ENCODE data around the gene PPP1R9A. TPM values are rescaled to one million over a fixed set of nuclear protein-coding genes. Genes with fewer than 3 reads are reported as not detected.

The PPP1R9A gene
- total RNA-seq, 4 donors from 2014 or later: 22.4 to 27.5 (median 23.3) TPM

DNA sequence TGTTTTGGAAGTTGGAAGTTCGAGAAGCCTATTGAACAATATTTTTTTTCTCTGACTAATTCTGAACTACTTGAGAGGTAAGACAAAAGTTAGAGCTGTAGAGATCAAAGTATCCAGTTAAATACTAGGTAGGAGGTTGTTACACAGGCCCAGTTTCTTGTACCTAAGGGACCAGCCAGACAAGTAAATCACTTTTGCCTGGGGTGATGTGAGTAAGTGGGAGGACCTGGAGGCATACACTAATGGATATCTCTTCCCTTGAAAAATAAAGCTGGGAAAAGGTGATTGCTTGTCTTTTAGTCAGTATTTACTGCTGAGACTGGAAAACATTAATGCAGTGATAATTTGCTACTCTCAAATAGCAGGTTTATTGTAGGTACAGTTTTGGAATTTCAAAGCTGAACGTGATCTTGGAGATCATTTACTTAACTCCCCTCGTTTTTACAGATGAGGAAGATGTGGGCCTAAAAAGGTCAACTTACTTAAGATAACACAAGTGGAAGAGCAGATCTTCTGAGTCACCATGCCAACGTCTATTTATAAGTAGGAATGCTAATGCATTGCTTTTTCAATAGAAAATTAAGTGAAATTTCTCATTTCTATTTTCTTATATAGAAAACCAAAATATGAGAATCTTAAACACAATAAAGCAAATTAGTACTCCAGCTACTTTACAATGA, 181.3 kb downstream of the PPP1R9A start:
- no peaks in the 10 kb centered on the region for H3K27me3 ChIP-seq
- TF ChIP-seq EP300 (IDR thresholded peaks at IDR 0.05) (no peak), POLR2AphosphoS5 (IDR thresholded peaks at IDR 0.05) (no peak), POLR2A (IDR thresholded peaks at IDR 0.05; ENCODE audit: low read depth) (no peak)
- TF ChIP-seq, protein P1, sequence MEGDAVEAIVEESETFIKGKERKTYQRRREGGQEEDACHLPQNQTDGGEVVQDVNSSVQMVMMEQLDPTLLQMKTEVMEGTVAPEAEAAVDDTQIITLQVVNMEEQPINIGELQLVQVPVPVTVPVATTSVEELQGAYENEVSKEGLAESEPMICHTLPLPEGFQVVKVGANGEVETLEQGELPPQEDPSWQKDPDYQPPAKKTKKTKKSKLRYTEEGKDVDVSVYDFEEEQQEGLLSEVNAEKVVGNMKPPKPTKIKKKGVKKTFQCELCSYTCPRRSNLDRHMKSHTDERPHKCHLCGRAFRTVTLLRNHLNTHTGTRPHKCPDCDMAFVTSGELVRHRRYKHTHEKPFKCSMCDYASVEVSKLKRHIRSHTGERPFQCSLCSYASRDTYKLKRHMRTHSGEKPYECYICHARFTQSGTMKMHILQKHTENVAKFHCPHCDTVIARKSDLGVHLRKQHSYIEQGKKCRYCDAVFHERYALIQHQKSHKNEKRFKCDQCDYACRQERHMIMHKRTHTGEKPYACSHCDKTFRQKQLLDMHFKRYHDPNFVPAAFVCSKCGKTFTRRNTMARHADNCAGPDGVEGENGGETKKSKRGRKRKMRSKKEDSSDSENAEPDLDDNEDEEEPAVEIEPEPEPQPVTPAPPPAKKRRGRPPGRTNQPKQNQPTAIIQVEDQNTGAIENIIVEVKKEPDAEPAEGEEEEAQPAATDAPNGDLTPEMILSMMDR (IDR thresholded peaks at IDR 0.05): no peak
- no peaks in the 10 kb centered on the region for H3K9me3 ChIP-seq
- H3K36me3 ChIP-seq: no peaks in the 10 kb centered on the region
- H3K27ac ChIP-seq (replicated peaks in 1 of 4): no peak overlapping the region
- H3K4me3 ChIP-seq: no peak overlapping the region
- H3K4me1 ChIP-seq: peaks cover 4 to 15% (median 12%) of the 10 kb centered on the region in 4 donors
- DNase-seq (ENCODE audit: extremely low spot score): no peak
- 55% methylated on average over 4 of the region's 4 CpGs for WGBS
- intact Hi-C loops (cut with DNase I): no loop called here

DNA sequence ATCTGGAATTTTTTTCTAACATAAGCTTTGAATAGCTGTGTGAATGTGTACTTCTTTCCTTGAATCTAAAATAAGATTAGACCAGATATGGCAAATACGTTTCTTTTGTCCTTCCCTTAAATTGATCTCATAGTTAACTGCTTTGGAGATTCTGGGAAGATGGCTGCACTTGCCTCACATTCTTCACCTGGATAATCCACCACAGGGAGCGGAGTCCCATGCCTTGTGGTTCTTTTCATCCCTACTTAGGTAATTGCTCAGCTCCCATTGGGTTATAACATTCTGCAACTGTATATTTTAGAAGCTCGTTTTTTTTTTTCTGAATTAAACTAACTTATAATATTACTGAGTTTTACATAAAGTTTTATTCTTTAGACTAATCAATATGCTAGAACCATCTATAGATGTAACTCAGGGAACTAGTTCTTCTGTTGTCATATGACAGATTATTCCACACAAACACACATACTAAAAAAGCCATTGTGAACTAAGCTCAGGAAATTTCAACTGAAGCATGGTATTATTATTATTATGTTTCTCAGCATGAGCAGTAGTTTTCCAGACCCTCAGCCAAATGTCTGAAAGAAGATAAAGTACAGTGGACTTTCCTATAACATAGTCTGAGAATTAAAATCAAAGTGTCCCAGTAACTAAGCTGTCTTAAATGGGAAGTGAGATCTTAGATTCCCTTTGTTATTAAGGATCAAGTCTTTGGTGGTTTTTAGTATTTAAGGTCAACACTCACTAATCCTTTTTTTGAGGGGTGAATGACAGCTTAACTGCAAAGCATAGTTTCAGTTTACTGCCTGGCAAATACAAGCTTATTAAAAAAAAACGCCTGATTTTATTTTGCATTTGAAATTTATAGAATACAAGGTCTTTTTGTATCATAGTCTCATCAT, 182.3 kb downstream of the PPP1R9A start:
- TF ChIP-seq, protein P1 (IDR thresholded peaks at IDR 0.05): no peak
- no peak for TF ChIP-seq POLR2A (IDR thresholded peaks at IDR 0.05; ENCODE audit: low read depth)
- no peak for TF ChIP-seq POLR2AphosphoS5 (IDR thresholded peaks at IDR 0.05)
- no peak for TF ChIP-seq EP300 (IDR thresholded peaks at IDR 0.05)
- H3K9me3 ChIP-seq: no peaks in the 10 kb centered on the region
- DNase-seq (ENCODE audit: extremely low spot score): no peak
- intact Hi-C loops (cut with DNase I): loop anchor here (10.0 kb wide), 1 partner anchor 185 kb away; the partner anchor contains the start of gene PPP1R9A
- no peak overlapping the region for H3K4me3 ChIP-seq
- no peaks in the 10 kb centered on the region for H3K36me3 ChIP-seq
- no peak overlapping the region for H3K27ac ChIP-seq (replicated peaks in 1 of 4)
- WGBS: 77% methylated on average over 4 of the region's 4 CpGs
- H3K27me3 ChIP-seq: no peaks in the 10 kb centered on the region
- peaks cover 4 to 15% (median 12%) of the 10 kb centered on the region in 4 donors for H3K4me1 ChIP-seq

DNA sequence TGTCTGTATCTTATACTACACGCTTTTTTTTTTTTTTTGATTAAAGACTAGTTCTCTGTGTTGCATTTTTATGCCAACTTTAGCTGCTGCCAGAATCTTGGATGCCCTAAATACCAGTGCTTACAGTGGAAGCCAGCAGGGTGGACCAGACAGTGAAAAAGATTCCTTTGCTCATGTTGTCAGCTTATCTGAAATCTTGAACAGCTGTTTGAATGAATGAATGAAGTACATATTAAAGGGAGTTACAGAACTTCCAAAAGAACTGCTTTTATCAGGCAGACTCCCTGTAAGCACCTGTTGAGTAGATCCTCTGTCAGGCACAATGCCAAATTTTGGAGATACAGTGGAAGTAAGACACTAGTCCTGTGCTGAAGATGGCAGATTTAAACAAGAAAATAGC, 184.9 kb downstream of the PPP1R9A start:
- Histone ChIP-seq H3K27ac (replicated peaks in 1 of 4) (no peak overlapping the region), H3K4me1 (peaks cover 4 to 15% (median 12%) of the 10 kb centered on the region in 4 donors), H3K27me3 (no peaks in the 10 kb centered on the region), H3K9me3 (no peaks in the 10 kb centered on the region), H3K36me3 (no peaks in the 10 kb centered on the region), H3K4me3 (no peak overlapping the region)
- WGBS: 42% methylated on average over 1 of the region's 1 CpG
- TF ChIP-seq, protein P1 (IDR thresholded peaks at IDR 0.05): no peak
- intact Hi-C loops (cut with DNase I): loop anchor here (10.0 kb wide), 1 partner anchor 188 kb away; the partner anchor contains the start of gene PPP1R9A
- DNase-seq (ENCODE audit: extremely low spot score): no peak

DNA sequence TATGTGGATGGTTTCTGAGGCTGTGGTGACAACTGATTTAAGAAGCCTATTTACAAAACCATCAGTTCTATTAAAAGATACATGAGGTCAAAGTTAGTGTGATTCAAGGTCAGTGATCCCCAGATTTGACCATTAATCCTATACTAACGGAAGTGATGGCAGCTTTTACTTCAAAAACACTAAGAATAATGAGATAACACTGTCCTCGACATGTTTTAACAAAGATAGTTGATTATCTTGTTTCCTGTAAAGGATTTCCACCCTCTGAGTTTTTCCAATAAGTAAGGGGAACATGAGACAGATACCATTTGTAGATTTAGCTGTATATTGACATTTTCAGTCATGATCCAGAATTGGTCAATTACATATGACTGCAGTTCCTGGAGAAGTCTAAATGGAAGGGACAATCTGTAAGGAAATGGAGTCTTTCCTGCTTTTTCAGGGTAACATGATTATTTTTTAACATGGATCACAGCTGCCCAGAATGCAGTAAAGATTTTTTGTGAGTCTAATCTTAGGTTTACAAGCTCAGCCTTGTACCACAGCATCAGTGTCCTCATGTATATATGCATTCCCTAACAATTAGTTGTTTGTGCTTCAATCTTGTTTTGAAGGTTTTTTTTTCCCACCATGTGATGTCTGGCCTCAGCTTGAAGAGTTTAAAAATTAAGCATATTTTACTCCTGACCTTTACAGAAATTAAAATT, 188.0 kb downstream of the PPP1R9A start:
- no peak overlapping the region for H3K4me3 ChIP-seq
- DNase-seq (ENCODE audit: extremely low spot score): no peak
- H3K36me3 ChIP-seq: no peaks in the 10 kb centered on the region
- intact Hi-C loops (cut with DNase I): loop anchor here (10.0 kb wide), 1 partner anchor 191 kb away; the partner anchor contains the start of gene PPP1R9A
- H3K27me3 ChIP-seq: no peaks in the 10 kb centered on the region
- 54% methylated on average over 2 of the region's 2 CpGs for WGBS
- TF ChIP-seq POLR2AphosphoS5 (IDR thresholded peaks at IDR 0.05) (no peak), EP300 (IDR thresholded peaks at IDR 0.05) (no peak), POLR2A (IDR thresholded peaks at IDR 0.05; ENCODE audit: low read depth) (no peak)
- TF ChIP-seq, protein P1 (IDR thresholded peaks at IDR 0.05): no peak
- H3K9me3 ChIP-seq: no peaks in the 10 kb centered on the region
- H3K4me1 ChIP-seq: peaks cover 4 to 24% (median 21%) of the 10 kb centered on the region in 4 donors
- H3K27ac ChIP-seq (replicated peaks in 1 of 4): no peak overlapping the region

Measured in esophagus muscularis mucosa (tissue), 4 donors.